HG03066 (cell line): ENCODE data around the gene DPP6.

Experiments used
- ATAC-seq: cut with Tn5 transposase; IDR thresholded peaks from one replicate; pipeline ENCODE4 v1.9.1; 2021; ENCODE audit warnings: low read depth; ENCODE audit not compliant: unreplicated experiment

The DPP6 gene

DNA sequence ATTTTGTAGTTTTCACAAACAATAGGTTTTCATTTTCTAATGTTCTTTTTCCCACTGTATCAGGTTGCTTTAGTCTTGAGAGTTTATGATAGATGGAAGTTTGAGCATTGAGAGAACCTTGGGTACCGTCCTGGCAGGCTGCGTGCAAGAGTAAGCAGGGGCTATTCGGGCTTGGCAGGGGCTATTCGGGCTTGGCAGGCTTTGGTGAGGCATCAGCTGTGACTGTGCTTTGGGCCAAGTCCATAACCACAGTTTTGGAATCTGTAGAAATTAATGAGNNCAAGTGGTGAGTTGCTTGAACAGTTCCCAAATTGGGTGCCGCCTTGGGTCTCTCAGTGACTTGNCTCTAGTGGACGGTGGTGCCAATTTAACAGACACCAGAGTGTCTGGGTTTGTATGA is 526.1 kb downstream of the DPP6 start:
- ATAC-seq: no peak

DNA sequence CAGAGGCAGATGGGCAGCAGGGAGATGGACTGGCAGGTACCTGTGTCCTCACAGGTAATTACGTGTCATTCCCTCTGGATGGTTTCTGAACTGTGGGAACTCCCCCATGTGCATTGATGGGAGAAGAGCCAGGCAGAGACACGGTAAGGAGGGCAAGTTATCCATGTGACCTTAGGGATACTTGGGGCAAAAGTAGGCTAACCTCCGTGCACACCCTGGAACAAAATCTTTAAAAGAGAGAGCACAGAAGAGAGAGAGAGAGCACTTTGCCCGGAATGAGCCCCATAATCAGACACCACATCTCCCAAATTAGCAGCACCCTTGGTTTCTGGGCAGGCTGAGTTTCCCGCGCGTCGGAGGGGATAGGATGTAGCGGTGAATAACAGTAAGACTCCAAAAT is 527.5 kb downstream of the DPP6 start:
- no peak for ATAC-seq

DNA sequence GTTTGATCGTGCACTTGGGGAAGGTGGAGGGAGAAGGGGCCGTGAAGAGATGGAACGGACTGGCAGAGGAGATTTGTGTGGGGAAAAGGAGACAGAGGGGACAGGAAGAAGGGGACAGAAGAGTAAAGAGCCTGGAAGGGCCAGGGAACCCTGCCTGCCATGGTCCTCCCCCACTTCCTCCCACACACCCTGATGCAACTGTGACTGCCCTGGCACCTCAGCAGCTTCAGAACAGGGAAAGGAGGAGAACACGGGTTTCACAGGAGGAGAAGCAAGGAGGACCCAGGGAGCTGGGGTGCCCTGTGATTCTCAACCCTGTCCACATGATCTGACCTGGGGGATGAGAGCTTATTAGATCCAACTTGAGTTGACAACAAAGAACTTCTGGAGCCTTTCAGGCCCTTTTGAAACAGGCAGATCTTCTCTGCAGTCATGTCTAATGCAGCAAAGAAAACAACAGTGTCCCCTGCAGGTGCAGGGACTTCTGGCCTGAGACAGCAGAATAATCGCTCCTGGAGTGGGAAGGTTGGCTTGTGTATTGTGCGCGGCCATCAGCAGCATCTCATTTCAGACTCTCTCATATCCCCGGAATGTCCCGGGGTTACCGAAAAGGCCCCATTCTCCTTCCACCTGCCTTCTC is 529.2 kb downstream of the DPP6 start:
- ATAC-seq: no peak

DNA sequence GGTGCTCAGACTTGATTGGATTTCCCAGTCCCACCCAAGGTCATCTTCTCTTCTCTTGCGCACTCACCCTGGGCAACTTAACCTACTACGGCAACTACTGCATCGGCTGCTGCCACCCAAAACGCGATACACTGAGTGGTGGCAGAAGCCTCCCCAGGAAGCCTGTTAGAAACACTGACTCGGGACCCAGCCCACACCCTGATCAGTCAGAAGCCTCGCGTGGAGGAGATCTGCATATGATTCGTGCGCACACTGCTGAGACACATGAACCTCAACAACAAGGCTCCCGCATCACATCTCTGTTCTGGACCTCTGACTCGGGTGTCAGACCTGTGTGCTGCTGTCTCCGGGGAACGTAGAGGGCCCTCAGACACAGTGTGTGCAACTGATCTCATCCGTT is 531.3 kb downstream of the DPP6 start:
- ATAC-seq: no peak

DNA sequence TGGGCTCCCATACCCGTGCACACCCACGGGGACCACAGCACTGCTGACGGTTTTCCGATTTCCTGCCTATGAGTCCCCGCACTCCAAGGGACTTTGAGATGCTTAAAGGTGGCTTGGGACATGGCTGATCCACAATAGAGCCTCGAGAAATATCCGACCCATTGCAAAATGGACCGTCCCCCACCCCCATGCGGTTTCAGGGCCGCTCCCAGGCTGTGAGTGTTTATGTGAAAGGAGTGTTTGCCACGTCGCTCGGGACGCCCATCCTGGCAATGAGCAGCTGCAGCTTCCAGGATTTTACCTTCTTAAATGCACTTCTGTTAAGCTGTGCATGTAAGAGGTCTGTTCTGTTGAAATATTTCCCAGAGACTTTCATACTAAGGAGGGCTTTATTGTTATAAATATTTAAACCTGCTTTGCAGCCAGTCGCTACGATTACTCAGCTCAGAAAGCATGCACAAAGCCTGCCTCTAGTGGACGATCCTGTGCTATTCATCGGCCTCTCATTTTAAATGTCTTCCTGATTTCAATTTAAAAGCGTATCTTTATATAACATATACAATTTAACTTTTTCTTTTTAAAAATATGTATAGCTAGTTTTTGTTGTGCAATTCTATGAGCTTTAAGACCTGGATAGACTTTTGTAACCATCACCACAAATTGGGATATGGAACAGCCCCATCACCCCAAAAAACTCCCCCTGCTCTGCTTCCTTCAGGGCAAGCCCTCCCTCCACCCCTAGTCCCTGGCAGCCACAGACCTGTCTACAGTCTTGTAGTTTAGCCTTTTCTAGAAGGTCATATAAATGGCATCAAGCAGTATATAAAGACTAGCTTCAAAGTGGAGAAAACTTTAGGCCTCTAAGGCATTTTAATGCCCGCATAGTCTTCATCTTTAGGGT is 532.4 kb downstream of the DPP6 start:
- no peak for ATAC-seq

DNA sequence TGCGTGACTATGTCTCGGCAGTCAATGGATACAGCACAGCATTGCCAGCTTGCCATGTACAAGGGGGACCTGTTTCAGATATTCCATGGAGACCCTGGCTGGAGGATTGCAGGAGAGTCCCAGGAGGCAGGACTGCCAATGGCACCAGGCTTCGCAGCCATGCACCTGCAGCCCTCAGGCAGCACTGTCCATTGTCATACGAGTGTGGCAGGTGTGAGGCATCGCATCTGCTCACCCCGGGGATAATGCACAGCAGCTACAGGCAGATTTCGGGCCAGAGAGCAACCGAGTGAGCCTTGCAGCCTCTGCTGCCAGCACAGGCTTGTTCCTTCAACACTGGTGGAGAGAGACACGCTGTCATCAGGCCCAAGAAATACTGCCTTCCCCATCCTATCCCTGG is 535.6 kb downstream of the DPP6 start:
- no peak for ATAC-seq

DNA sequence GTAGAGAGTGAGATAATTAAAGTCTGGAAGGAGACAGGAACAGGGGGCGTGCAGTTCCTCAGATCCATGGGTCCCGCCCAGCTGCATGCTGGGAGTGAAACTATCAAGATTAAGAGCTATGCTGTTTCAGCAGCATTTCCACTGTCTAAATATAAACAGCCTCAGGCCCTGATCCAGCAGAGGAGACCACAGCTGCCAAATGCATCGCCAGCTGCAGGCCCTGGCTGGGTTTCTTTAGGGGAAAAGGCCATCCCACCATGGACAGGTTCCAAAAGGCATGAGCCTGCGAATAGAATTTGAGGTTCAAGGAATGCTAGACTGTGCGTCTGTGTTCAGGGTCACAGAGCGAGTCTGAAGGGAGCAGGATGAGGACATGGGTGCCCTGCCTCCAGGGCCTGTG is 539.3 kb downstream of the DPP6 start:
- ATAC-seq: no peak

DNA sequence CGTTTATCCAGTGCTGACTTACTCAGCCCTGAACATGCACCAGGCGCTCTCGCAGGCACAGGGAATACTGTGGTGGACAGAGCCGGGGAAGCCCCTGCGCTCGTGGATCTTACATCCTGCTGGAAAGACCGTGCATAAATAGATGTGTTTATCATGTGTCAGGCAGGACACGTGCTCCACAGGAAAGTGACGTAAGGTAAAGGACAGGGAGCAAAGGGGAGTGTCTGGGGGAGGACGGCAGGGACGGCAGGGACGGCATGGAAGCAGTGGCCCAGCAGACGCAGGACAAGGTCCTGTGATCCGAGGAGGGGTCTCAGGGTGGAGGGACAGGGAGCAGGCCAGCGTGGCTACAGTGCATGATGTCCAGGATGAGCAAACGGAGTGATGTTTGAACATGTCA is 540.2 kb downstream of the DPP6 start:
- ATAC-seq: no peak

DNA sequence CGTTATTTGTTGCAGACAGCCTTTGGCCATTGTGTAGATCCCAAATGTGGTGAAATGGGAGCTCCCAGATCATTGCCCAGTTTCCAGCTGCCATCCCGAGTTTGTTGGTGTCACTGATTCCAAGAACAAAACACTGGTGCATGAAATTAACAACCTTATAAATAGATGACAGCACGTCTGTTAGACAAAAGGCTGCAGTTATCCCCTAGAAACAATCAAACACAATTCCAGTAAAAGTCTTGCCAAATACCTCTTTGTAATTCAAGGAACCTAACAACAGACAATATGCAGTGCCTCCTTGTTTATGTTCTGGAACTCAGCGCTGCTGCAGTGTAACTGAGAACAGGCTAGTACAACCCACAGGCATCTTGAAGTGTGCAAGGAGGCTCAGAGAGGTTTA is 546.2 kb downstream of the DPP6 start:
- no peak for ATAC-seq

DNA sequence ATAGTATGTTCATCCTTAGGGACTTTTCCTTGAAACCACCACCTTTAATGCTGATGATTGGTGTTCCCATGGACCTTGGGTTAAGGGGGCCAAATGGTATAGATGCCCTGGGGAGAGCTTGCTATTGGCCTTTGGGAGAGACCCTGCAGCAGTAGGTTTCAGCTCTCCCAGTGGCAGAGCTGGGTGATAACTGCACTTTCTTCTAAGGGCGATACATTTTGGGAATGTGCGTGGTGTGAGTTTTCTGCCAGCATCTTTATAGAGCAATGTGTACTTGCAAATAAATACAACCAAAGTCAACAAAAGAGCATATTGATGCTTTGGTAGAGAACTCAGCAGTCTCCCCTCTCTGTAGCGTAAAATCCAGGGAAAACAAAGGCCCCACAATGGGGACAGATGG is 546.7 kb downstream of the DPP6 start:
- no peak for ATAC-seq

DNA sequence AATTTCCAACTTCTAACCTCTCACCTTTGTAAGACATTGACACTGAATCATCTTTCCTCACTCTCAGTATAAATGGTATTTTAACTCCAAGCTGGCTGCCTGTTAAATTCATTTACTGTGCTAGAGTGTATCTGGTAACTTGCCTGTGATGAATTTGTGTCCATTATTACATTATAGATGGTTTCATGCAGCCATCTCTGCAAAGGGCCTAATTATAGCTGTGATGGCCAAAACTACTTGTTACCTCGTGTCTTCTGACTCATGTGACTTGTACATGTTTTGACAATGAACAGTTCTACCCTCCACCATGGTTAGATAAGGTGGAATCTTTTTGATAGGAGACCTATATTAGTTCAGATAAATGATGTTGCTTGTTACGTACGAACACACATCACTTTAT is 558.7 kb downstream of the DPP6 start:
- no peak for ATAC-seq

DNA sequence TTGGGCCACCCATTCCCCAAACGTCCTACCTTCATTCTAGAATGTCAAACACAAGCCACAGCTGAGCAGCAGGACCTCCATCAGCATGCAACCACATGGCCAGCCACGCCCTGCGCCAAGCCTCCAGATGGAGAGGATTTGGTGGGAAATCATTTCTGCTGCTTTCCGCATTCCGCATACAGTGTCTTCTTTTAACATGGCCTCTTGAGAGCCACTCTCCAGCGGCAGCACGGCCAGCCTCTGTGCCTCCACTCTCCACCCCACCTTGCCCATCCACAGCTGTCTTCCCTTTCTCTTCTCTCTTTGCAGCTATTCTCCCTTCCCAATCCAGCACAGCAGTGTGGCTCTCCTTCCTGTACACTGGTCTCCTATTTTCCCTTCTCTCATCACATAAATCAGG is 561.6 kb downstream of the DPP6 start:
- ATAC-seq: no peak

DNA sequence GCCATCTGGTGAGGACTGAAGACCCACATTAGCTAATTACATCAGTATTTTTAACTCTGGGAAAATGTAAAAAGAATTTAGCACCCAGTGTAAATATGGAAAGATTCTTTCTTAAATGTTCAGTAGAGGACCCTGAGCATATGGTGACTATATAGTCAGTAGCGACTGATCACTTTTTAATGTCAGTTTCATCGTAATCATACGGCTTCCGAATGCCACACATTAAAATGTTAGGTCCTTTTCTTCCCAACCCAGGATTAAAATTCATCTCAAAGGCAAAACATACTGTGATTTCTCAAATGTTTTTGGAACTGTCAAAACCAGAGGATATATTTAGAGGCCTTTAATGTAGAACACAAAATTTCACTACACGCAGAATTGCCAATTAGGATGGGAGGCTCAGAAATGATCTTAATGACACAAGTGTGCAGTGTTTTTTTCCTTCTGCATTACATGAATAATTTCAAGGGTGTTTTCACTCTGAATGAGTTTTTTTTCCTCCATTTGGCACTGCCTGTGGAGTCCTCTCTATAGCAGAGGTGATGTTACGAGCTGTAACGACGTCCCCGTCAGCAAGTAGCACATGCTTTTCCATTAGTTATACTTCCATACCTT is 568.0 kb downstream of the DPP6 start:
- no peak for ATAC-seq

DNA sequence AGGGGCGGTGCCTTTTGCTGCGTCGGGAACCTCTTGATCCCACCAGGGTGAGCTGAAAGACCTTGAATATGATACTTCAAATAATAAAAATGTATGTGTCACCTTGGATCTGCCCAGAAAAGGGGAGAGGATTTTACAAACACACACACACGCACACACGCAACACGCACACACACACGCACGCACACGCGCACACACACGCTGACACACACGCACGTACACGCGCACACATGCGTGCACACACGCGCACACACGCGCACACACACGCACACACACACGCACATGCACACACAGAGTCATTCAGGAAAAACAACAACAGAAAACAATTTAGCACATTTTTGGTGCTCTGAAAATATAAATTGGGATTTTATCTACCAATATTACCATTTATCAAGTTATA is 571.2 kb downstream of the DPP6 start:
- no peak for ATAC-seq

DNA sequence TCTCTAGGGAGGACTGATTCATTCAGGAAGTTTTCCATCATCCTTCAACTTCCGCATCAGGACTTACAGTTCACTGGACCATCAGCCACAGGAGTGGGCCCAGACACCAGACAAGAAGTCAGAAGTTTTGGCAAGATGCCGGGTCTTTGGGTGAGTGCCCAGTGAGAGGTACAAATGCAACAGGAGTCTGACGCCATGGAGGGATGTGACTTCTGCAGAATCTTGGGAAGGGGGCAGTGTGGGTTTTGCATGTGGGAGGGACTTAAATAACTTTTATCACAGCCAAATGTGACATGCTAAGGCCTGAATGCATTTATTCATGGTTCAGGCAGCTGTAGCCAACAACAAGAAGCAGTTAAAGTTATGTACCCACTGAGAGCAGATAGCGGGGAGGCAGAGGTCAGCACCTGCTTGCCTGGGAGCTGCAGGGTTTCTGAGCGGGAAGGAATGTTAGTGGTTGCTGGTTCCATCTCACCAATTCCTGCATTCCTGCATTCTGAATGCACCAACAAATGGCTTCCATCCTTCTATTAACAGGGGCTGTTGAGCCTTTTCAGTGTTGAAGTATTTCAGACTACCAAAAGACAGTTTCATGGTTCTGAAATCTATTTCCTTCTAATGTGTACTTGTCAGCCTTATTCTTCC is 575.6 kb downstream of the DPP6 start:
- no peak for ATAC-seq

DNA sequence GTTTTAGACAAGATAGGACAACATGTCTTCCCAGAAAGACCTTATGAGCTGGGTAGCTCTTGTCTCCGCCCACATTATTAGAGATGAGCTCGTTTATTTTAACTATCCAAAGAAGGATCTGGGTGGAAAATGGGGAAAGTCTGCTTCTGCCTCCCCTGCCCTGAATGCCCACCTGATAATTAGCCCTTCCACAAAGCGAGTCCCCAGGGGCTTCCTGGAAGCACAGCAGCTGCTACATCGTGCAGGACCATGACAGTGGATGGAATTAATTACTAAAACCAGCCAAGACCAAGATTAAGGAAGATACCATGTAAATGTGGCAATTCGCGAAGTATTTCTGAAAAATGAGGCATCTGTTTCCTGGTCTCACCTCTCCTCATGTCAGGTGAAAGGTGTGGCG is 576.4 kb downstream of the DPP6 start:
- ATAC-seq: no peak

DNA sequence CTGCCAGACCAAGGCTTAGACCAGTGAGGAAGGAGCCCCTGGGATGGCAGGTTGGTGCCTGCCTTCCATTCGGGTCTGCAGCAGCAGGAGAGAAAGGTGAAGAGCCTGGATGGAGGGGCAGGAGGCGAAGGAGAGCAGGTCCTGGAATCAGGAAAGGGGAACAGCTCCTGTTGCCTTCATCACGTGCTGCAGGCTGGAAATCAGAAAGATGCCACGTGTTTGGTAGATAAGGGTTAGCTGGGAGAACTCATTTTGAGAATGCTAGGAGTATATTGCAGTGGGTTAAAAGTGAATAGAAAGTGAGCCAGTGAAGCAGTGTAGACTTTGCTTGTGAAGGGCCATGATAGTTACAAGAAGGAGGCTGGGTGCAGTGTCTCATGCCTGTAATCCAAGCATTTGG is 579.0 kb downstream of the DPP6 start:
- no peak for ATAC-seq

DNA sequence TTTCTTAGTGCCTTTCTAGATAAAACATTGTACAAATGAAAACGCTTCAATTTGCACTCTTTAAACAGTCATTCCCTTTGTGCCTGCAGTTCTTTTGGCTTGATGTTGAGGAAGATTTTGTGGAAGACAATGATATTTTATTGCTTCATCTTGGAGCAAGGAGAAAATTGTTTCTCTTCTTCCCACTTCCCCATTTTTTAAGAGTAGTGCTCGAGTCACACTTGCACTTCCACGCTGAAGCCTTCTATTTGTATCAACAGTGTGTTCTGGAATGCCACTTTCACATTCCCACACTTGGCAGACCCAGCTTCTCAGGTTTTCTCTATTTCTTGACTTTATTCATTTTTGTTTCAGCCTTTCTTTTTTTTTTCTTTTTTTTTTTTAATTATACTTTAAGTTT is 581.4 kb downstream of the DPP6 start:
- no peak for ATAC-seq

DNA sequence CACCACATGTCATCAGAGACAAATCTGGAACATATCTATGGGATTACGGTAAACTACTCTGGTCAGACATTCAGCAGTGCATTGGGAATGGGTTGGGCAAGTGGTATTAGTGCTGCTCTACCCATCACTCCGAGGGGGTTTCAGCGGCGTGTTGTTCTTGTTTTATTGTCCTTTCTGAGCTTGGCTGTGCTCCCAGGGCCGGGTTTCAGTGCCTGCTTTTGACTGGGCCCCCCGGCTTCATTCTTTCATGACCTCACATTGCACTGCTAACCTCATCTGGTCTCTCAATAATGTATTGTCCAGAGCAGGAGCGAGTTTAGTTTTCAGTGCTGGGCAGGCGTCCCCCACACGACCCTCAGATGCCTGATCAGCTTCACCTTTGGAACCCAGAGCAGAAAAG is 586.1 kb downstream of the DPP6 start:
- ATAC-seq: no peak

DNA sequence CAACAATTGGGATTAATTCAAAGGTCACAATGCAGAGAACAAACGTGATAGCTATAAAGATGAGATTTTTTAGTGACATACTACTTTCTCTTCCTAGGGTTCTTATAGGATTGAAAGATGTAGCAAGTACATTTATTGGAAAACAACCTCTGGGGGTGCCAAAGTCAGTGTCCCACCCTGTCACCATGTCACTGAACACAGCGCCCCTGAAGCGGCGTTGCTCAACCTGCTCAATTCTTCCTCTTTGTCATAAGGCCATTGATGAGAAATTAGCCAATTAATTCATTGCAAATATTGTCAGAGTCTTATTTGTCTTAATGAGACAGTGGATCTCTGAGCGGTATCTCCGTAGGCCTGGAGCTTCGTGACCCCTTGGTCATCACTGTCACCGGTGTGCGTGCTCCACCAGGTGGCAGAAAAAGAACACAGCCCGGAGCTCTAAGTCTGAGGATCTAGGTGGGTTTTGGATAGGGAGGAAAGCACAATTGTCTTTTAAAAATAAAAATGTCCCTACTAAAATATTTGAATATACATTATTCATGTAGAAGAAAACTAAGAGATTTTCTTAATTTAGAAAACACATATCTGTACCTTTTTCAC is 588.2 kb downstream of the DPP6 start:
- no peak for ATAC-seq

DNA sequence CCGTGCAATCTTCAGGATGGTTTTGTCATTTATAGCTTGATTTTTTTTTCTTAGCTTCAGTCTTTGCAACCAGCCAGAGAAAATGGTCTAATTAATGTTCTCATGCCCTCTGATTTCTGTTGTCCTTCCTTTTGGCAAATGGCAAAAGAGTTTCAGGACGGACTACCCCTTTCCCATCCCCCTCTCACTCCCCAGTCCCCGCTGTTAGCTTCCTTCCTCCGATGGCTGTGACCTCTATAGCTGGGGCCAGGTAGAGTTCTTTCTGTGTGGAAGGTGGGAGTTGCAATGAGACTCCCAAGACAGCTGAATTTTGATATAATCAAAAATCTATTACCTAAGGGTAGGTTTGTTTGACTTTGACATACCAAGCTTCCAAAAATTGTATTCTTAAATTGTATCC is 588.7 kb downstream of the DPP6 start:
- no peak for ATAC-seq
